Stimulated activated CD8-positive, alpha-beta memory T cell treated with anti-CD3 and anti-CD28 coated beads, Interleukin-12 subunit alpha, Interleukin-12 subunit beta, amount 100 ng/mL, for 4 hours (primary cell): ENCODE measurements around the gene CBS.
"Not testable (repeated sequence)": the region's sequence is repeated elsewhere in the genome, so short reads cannot be mapped to it uniquely, and the experiment has no call there.

Source experiments
- DNase-seq: peaks from one replicate; pipeline ENCODE4 v3.0.0-alpha.2; 2020; ENCODE audit warnings: low read depth

The CBS gene

GRCh38 chr21:43024439-43025136 is 51.0 kb downstream of the CBS start:
- no peak for DNase-seq

- DNase-seq = no peak
Observed at GRCh38 chr21:43023175-43023574, 52.5 kb downstream of the CBS start.

GRCh38 chr21:43021756-43022600 is 53.7 kb downstream of the CBS start:
- DNase-seq = no peak

DNA sequence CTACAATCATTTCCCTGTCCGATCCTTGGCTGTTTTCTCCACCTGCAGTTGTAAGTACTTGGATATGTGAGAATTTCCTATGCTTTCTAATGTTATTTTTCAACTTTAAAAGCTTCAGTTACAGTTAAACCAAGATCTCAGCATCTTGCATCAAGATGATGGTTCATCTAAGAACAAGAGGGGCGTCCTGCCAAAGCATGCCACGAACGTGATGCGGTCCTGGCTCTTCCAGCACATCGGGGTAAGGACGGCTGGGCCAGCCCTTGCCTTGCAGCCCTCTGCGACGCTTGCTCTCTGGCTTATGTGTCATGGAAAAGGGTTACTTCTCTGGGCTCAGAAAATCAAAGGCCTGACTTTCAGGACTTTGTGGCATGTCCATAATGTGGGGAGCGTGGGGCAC is 54.4 kb downstream of the CBS start:
- DNase-seq = no peak

GRCh38 chr21:43020771-43021170 is 54.9 kb downstream of the CBS start:
- DNase-seq = no peak

DNA sequence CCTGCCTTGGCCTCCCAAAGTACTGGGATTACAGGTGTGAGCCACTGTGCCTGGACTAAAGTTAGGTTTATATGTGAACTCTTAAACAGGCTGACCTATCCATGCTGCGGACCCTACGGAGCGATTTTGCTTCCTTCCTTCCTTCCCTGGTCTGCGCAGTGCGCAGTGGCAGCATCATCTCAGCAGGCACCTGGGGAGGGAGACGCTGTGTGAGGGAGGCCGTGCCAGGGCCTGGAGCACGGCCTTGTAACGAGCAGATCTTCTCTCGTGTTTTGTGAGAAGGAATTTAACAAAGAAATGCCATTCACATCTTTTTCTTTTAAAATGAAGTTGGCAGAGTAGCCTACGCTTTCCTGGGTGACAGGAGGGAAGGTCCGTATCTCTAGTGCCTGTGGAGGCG is 55.5 kb downstream of the CBS start:
- no peak for DNase-seq

GRCh38 chr21:43018519-43018918 is 57.1 kb downstream of the CBS start:
- DNase-seq = no peak

DNA sequence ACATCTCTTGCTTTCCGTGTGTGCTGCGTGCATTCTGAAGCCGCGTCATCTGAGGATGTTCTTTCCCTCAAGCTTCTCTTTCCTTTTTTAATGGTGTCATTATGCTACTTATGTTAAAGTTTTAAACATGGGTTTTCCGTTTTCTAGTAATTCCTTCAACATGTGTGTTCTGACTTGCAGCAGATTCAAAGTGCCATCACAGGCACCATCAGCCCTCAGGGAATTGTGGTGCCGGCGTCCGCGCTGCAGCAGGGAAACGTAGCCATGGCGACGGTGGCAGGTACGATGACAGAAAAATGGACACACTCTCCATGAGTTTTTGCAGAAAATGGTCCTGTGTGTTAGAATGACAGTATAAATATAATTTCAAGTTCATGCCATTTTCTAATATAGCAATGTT is 58.9 kb downstream of the CBS start:
- DNase-seq = no peak

DNA sequence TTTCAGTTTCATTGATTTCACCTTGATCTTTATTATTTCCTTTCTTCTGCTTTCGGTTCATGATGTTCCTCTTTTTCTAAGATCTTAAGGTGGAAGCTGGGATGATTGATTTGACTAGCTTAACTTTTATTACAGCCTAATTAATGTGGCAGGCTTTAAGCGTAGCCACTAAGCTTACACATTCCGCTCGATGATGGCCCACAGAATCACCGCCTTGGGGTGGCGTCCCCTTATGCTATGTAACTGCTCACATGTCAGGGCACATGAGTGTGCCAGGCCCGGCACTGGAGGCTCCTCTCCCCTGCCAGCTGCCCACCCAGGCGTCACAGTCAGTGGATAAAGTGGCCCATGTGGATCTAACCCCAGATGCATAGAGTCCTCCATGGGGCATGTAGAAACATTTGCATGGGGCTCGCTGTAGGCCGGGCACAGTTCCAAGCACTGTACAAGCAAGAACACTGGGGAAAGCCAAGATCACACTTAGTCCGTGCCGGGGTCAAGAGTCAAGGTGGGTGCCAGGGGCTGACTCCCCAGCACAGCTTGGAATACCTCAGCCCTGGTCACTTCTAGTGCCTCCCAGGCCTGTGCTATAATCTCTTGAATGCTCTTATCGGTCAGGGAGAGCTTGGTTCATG is 59.6 kb downstream of the CBS start:
- no peak for DNase-seq

- no peak for DNase-seq
Observed at GRCh38 chr21:43012596-43012995, 63.0 kb downstream of the CBS start.

GRCh38 chr21:43006874-43007208 is 68.8 kb downstream of the CBS start:
- DNase-seq = no peak

DNA sequence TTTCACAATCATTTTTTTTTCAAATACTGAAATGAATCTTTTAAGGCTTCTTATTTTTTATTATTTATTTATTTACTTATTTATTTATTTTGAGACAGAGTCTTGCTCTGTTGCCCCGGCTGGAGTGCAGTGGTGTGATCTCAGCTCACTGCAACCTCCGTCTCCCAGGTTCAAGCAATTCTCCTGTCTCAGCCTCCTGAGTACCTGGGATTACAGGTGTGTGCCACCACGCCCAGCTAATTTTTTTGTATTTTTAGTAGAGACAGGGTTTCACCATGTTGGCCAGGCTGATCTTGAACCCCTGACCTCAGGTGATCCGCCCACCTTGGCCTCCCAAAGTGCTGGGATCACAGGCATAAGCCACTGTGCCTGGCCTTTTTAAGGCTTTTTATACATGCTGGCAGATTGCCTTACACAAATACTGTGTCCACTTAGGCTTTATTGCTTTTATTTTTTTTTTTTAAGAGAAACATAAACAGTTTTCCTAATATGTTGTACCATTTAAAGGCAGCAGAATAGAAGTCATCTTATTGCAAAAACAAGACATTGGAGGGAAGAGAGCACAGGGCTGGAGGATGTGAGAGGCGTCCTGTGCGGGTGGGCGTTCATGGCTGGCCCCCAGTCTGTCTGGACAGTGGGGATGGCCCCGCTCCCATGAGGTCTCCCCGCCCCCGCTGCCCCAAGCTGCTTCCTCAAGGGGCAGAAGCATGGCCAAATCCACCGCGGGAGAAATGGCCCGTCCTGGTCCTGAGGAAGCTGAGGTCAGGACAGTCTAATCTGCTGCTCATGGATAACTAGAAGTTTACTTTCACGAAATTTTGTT is 69.4 kb downstream of the CBS start:
- not testable (repeated sequence) for DNase-seq

- no peak for DNase-seq
Observed at GRCh38 chr21:43005635-43006034, 70.0 kb downstream of the CBS start.

DNA sequence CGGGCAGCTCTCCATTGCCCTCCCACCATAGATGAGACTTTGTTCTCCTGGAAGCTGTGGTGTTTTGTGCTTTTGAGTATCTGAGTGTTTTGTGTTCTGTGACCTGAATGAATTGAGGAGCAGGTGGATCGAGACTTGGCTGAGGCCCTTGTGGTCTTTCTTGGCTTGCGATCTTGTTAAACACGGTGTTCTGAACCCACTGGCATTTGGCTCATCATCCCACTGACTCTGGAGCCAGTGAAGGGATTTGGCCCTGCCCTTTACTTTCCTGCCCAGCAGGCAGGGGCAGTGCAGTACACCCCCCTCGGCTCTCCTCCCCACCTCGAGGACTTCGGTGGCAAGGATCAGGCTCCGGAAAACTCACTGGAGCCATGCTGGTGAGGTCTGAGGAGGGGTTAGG is 70.7 kb downstream of the CBS start:
- DNase-seq = no peak
